Measurements from ENCODE around the gene CWC25. TPM values are rescaled to one million over a fixed set of nuclear protein-coding genes. Genes with fewer than 3 reads are reported as not detected.
A peak's percentile ranks its signal among the peaks of the same experiment; 100 is the strongest.

The CWC25 gene
- total RNA-seq, 1 experiment from 2014 or later, result 77.8 TPM

GRCh38 chr17:38851434-38851833 is 26.3 kb upstream of the CWC25 start:
- Mint-ChIP-seq H3K4me3 (ENCODE audit: low read depth, unreplicated experiment) (peak overlapping the region; percentile 93), H3K27ac (ENCODE audit: unreplicated experiment) (peak overlapping the region; percentile 100), H3K27me3 (ENCODE audit: unreplicated experiment) (no peaks in the 10 kb centered on the region), H3K9me3 (ENCODE audit: low read depth, unreplicated experiment) (no peaks in the 10 kb centered on the region), H3K4me1 (ENCODE audit: low read depth, unreplicated experiment) (peaks cover 51% of the 10 kb centered on the region), H3K36me3 (ENCODE audit: insufficient read depth, unreplicated experiment) (peaks cover 80% of the 10 kb centered on the region)
- no peak for DNase-seq
- no peak for TF ChIP-seq CTCF (IDR thresholded peaks at IDR 0.05; ENCODE audit: unreplicated experiment)
- CTCF ChIA-PET, result interaction anchor here (1.6 kb wide), 1 partner anchor 16 kb away, joined by 6 read pairs; no protein-coding TSS in a partner anchor
- BruUV-seq (replicated peaks), result no TSS peak
- intact Hi-C loops (cut with micrococcal nuclease; ENCODE audit: unreplicated experiment), result loop anchor here (10.0 kb wide), 1 partner anchor 177 kb away; the partner anchor contains the start of gene EPOP

GRCh38 chr17:38850374-38850773 is 25.3 kb upstream of the CWC25 start:
- Mint-ChIP-seq H3K27me3 (ENCODE audit: unreplicated experiment) (no peaks in the 10 kb centered on the region), H3K4me3 (ENCODE audit: low read depth, unreplicated experiment) (peak overlapping the region; percentile 93), H3K4me1 (ENCODE audit: low read depth, unreplicated experiment) (peaks cover 51% of the 10 kb centered on the region), H3K9me3 (ENCODE audit: low read depth, unreplicated experiment) (no peaks in the 10 kb centered on the region), H3K27ac (ENCODE audit: unreplicated experiment) (peak overlapping the region; percentile 37), H3K36me3 (ENCODE audit: insufficient read depth, unreplicated experiment) (peaks cover 91% of the 10 kb centered on the region)
- intact Hi-C loops (cut with micrococcal nuclease; ENCODE audit: unreplicated experiment), result loop anchor here (10.0 kb wide), 1 partner anchor 176 kb away; the partner anchor contains the start of gene EPOP
- BruUV-seq (replicated peaks), result no TSS peak
- TF ChIP-seq CTCF (IDR thresholded peaks at IDR 0.05; ENCODE audit: unreplicated experiment), result no peak
- CTCF ChIA-PET, result interaction anchor here (0.7 to 1.7 kb wide), 4 partner anchors 17 to 302 kb away, joined by 3 to 9 read pairs (median 5); partner anchors contain the start of gene PLXDC1
- DNase-seq, result no peak

- Mint-ChIP-seq H3K9me3 (ENCODE audit: low read depth, unreplicated experiment) (no peaks in the 10 kb centered on the region), H3K36me3 (ENCODE audit: insufficient read depth, unreplicated experiment) (peaks cover 100% of the 10 kb centered on the region), H3K27ac (ENCODE audit: unreplicated experiment) (peak overlapping the region; percentile 64), H3K4me1 (ENCODE audit: low read depth, unreplicated experiment) (peaks cover 58% of the 10 kb centered on the region), H3K27me3 (ENCODE audit: unreplicated experiment) (no peaks in the 10 kb centered on the region), H3K4me3 (ENCODE audit: low read depth, unreplicated experiment) (peak overlapping the region; percentile 21)
- no peak for DNase-seq
- intact Hi-C loops (cut with micrococcal nuclease; ENCODE audit: unreplicated experiment), result no loop called here
- CTCF ChIA-PET, result interaction anchor here (0.6 to 1.6 kb wide), 4 partner anchors 41 to 304 kb away, joined by 3 to 7 read pairs (median 4); no protein-coding TSS in a partner anchor
- BruUV-seq (replicated peaks), result no TSS peak
- no peak for TF ChIP-seq CTCF (IDR thresholded peaks at IDR 0.05; ENCODE audit: unreplicated experiment)
Measured at GRCh38 chr17:38848939-38849605, 24.0 kb upstream of the CWC25 start.

- Mint-ChIP-seq H3K27me3 (ENCODE audit: unreplicated experiment) (no peaks in the 10 kb centered on the region), H3K4me3 (ENCODE audit: low read depth, unreplicated experiment) (no peak overlapping the region), H3K9me3 (ENCODE audit: low read depth, unreplicated experiment) (no peaks in the 10 kb centered on the region), H3K4me1 (ENCODE audit: low read depth, unreplicated experiment) (peaks cover 54% of the 10 kb centered on the region), H3K27ac (ENCODE audit: unreplicated experiment) (peak overlapping the region; percentile 64), H3K36me3 (ENCODE audit: insufficient read depth, unreplicated experiment) (peaks cover 96% of the 10 kb centered on the region)
- intact Hi-C loops (cut with micrococcal nuclease; ENCODE audit: unreplicated experiment), result no loop called here
- no TSS peak for BruUV-seq (replicated peaks)
- CTCF ChIA-PET, result interaction anchor here (0.8 to 1.6 kb wide), 3 partner anchors 23 to 305 kb away, joined by 3 to 7 read pairs (median 3); no protein-coding TSS in a partner anchor
- no peak for TF ChIP-seq CTCF (IDR thresholded peaks at IDR 0.05; ENCODE audit: unreplicated experiment)
- DNase-seq, result no peak
Measured at GRCh38 chr17:38848557-38848891, 23.4 kb upstream of the CWC25 start.
